ENCODE measurements around the gene KIFAP3.
A peak's percentile ranks its signal among the peaks of the same experiment; 100 is the strongest.
"Not testable (repeated sequence)": the region's sequence is repeated elsewhere in the genome, so short reads cannot be mapped to it uniquely, and the experiment has no call there.

Gene KIFAP3

DNA sequence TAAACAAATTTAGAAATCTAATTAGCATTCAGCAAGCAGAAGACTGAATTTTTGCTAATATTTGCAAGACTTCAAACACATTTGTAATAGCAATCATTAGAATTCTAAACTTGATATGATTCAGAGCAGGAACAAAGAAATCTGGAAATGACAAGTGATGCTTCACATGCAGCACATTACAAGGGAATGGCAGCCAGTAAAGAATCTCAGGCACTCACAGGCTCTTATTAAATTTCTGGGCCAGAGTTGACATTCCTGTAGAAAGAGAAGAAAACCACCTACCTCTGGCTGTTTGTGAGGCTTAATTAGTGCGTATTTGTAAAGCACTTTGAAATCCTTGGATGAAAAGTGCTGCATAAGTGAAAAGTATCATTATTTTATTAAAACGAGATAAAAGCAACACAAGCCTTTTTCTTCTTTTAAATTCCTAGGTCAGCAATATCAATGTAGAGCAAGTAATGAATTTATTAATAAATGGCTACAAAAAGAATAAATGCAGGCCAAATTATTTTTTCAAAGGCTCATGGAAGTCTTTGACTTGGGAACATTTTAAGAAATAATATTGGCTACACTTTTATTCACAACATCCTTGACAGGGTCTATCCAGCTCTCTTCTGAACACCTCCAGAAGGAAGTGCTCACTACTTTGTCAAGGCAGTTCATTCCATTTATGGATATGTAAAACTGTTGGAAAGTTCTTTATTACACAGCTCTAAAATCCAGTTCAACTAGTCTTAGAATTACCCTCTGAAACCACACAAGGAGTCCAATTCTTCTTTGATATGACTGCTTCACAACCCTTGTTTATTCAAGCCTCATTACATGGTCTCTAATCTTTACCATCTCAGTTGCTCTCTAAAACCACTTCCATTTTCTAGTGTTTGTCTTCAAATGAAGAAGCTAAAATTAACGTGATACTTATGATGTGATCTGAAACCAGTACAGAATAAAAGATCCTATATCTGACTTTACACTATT, 148.7 kb downstream of the KIFAP3 start:
- no peak for DNase-seq

DNA sequence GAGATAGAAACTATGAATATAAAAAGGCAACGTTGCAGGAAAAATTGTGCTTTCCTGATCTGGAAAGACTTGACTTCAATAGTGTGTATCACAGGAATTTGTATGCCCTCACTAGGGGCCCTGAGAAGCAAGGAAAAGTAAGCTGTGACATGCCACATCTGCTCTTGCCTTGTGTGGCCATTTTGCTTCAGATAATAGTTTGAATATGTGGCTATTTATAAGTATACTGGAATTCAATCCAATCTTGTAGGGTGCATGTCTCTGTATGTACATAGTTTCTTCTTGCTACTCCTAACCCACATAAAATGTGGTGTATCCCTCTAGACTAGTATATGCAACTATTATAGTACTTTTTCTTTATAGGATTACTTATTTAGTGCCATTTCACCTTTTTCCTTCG, 149.7 kb downstream of the KIFAP3 start:
- no peak for DNase-seq

DNA sequence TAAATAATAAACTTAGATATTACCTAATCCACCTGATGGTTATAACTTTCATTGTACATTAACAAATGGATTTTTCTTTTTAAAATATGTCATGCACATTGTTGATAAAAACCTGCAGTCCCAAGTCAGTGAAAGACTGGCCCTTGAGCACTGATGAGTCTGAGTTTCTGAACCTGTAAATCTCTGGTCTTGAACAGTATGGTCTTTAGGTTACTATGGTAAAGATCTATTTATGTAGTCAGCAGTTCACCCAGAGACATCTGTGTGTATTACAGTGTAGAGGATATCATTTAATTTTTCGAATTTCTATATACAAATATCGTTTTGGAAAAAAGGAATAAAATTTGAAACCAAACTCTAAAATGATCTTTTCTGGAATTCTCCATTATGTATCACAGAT, 150.4 kb downstream of the KIFAP3 start:
- no peak for DNase-seq

DNA sequence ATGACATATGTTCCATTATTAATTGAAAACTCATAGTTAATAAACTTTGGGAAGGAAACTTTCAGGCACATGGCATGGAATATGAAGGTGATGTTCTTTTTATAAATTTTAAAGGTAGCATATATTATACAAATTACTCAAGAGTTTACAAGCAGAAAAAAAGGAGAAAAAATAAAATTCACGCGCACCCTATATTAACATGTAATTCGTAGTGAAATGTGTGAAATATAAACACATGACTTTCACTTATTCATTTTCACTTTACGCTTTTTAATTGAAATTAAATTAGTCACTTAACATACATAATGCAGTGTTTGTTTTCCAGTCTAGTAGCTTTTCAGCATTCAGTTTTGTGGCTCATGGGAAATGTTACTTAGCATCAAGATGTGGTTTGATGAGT, 153.4 kb downstream of the KIFAP3 start:
- DNase-seq: no peak

DNA sequence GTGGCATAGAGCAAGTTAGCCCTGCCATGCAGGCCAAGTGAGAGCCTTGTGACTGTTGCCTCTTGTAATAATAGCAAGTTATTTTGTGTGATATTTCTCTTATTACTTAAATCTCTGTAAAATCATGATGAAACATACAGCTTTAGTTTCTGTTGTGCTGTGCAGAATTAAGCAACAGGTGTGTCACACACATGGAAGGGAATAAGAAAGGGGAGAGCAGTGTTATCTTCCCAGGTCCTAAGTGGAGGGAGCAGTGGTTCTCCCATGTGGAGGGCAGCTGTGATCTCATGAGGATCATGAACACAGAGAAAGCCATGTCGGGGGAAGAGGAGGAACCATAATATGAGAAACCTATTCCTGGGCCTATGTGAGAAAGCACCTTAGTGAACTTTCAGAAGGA, 155.6 kb downstream of the KIFAP3 start:
- DNase-seq: no peak

DNA sequence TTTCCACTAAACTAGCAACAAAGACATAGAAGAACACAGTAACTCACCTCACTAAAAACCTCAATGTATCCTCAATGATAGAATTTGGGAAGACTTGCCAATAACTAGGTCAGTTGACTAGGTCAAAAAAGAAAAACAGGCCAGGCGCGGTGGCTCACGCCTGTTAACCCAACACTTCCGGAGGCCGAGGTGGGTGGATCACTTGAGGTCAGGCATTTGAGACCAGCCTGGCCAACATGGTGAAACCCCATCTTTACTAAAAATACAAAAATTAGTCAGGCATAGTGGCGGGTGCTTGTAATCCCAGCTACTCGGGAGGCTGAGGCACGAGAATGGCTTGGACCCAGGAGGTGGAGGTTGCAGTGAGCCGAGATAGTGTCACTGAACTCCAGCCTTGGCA, 156.3 kb downstream of the KIFAP3 start:
- not testable (repeated sequence) for DNase-seq

DNA sequence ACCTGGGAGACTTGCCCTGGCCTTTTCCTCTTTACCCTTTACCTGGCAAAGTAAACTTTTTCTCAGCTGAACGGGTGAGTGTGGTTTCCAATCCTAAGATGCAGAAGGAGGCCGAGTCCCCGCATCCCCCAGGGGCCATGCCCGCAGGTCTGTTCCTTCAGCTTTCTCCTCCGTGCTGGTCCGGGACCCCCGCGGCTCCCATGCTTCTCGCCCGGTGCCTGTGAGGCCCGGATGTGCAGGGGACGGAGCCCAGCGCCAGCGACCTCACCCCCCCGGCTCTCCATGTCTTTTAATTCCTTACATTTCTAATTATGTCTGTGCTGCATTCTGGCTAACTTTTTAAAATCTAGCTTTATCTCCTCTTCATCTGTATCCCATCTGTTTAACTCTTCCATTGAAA, 159.3 kb downstream of the KIFAP3 start:
- DNase-seq: no peak

DNA sequence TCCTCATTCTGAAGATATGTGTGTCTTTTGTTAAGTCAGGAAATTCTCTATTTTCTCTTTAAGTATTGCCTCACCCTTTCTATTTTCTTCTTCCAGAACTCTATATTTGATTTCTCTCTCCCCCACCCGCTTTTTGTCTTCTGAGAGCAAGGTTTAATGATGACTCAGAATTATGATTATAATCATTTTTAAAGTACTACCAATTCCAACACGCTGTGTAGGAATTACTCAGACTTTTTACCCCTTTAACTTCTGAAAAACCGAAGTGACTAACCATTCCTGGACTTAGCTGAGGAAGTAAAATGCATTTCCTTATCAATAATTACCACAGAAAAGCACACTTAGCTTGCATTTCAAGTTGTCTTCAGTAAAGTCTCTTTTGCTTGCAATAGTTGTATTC, 160.0 kb downstream of the KIFAP3 start:
- DNase-seq: no peak

DNA sequence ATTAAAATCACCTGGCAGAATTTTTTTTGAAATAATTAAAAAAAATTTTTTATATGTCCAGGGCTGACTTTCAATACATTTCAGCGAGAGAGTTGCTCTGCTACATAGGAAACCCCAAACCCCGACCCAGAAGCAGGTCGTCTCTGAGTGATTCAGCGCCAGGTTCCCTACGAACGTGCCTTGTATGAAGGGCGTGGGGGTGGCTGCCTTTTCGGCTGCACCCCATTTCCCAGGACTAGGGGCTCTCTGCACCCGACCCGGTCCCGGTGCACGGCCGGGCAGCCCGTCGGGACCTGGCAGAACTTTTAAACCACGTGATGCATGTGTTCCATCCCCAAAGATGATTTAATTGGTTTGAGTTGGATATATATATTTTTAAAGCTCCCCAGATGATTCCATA, 165.0 kb downstream of the KIFAP3 start:
- DNase-seq: no peak

DNA sequence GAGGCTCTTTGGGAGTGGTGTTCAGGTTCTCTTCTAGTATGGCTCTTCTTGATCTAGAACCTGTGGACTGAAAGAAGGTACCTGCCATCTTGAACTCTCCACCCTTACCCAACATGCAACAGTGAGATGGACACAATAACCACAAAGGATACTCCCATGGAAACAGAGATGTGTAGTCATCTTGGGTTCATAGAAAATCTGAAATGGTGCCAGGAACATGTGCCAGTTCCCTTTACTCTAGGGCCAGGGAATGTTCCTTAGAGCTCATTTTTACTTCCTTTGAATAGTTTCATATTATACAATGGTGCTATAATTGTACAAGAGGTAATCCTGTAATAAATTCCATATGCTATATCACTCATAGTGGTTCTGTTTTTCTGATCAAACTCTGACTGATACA, 167.6 kb downstream of the KIFAP3 start:
- DNase-seq: no peak

DNA sequence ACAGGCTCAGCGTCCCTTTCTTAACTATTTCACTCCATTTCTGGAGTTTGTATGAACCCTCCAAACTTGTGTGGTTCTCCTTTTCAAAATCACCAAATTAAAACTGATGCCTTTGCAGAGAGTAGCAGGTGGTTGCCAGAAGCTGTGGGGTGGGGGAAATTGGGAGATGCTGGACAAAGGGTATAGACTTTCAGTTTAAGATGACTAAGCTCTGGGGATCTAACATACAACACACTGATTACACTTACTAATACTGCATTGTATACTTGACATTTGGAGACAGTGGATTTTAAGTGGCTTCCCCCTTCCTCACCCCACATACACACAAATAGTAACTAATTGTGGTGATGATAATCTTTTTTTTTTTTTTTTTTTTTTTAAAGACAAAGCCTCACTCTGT, 169.7 kb downstream of the KIFAP3 start:
- no peak for DNase-seq

DNA sequence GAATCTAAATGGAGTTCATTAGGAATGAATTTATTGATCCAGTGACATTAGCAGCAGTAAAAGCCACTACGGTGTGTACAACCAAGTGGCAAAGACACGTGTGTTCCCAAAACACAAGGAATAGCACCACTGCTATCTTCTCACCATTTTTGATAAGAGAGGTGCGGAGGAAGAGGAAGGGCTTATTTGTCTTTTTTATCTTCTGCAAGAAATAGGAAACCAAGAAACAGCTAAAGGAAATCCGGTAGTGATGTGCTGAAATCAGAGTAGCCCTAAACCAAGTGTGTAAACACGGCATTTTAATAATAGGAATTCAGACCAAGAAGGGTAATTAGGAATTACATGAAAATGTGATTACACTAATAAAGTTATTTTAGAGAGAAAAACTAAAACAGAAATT, 171.7 kb downstream of the KIFAP3 start:
- DNase-seq: no peak

DNA sequence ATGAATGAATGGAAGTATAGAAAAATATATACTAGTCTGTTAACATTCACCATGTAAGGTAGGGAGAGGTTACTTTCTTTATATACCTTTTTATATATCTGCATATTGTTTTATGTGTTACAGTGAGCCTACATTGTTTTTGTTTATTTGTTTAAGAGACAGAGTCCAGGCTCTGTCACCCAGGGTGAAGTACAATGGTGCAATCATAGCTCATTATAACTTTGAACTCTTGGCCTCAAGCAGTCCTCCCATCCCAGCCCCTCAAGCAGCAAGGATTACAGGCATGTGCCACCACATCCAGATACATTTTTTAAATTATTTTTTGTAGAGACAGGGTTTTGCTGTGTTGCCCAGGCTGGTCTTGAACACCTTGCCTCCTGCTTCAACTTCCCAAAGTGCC, 173.4 kb downstream of the KIFAP3 start:
- no peak for DNase-seq

DNA sequence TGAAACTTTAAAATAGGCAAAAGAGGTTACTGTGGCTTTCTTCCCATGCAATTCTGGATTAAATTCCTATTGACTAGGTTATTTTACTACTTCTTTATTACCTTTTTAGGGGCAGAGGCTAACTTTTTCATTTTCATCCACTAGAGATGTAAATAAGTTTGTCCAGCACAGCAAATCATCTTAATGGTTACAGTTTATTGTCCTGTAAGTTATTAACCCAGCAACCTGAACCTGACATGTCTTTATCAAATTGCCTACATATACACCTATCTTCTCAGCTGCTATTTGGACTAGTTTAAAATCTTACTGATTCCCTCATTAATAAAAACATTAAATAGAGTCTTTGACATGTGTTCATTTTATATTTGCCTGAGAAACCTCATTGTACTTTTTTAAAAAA, 173.9 kb downstream of the KIFAP3 start:
- no peak for DNase-seq

DNA sequence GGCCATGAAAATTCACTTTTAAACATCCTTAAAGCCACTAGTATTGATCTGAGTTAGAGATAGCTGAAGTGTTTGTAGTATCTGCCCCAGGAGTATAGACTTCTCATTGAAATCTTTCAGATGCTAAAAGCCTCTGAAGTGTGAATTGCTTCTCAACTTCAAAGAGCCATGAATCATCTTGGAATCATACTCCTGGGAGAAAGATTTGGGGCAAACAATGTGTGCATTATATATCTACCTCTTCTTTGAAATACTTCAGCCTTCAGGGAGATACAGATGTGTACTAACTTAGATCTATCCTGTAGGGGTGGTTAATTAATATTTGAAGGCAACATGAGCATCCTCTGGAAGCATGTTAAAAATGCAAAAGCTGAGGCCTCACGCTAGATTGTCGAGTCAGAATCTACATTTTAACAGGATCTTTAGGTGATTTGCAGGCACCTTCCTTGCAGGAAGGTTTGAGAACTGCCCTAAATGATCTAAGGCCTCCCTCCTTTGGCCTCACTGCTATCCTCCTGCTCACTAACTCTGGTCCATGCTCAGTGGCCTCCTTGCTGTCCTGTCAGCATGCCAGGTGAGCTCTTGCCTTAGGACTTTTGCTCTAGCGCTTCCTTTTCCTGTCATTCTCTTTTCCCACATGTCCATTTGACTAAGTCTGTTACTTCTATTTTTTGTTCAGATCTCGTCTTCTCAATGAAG, 174.8 kb downstream of the KIFAP3 start:
- no peak for DNase-seq

DNA sequence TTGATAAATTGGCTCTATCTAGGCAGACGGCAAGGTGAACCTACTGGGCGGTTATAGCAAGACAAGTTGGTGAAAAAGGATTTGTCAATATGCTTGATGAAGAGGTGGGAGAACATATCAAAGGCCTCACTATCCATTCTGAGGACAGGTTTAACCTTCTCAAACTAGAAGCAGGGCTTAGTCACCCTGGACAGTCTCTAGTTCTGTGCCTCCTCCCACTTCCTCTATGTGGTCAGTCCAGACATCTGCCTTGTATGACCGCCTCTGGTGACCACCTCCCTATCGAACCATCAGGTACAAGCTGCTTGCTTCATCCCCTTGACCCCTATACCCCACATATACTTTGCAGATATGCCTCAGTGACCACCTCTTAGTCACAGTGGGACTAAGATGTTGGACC, 178.5 kb downstream of the KIFAP3 start:
- no peak for DNase-seq

DNA sequence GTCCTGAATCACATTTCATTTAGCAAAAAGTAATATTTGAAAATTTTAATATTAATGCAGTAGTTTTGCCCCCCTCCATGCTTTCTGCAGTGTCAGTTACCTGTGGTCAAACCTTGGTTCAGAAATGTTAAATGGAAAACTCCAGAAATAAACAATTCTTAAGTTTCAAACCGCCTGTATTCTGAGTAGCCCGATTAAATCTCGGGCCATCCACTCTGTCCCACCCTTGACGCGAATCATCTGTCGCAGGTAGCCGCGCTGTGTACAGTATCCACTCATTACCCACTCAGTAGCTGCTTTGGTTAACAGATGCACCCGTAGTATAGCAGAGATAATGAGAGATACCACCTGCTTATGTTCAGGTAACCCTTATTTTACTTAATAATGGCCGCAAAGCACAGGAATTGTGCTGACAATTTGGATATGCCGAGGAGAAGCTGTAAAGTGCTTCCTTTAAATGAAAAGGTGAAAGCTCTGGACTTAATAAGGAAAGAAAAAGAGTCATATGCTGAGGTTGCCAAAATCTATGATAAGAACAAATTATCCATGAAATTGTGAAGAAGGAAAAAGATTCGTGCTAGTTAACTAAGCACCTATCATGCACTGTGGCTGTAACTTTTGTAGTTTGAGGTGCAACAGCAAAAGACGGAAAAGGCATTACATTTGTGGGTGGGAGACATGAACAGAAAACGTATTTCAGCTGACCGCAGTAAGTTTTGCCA, 179.9 kb downstream of the KIFAP3 start:
- peak in 1 of 56 donors; percentile 21 for DNase-seq

DNA sequence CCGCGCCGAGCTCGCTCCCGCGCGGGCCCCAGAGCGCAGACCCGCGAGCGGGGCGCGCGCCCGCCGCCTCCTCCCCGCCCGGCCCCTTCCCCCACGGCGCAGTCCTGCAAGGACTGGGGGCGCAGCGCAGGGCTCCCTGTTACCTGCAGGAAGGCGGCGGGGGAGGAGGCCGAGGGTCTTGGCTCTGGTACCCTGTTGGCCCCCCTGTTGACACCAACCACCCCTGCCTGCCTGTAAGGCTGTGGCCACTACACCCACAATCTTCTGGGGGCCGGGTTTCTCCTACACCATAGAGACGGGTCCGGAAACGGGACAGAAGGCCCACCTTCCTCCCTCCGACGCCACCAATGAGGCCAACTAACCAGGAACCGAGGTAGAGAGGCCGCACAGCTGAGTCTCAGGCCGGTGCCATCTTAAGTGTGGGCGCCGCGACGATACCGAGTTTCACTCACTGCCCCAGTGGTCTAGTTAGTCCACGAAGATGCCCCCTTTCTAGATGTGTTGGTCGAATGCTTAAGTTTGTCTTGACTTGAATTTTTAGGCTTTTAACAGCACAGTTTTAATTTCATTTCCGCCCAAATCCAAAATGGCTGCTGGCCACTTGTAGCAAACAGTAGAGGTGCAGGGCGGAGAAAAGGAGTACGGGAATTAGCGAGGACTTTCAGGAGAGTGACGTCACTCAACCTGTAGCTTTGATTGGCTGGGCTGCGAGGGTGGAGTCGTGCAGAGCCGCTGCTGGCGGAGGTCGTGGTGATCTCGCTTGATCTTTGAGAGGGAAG, 180.7 kb downstream of the KIFAP3 start, which contains the start of gene SCYL3:
TSS of gene SCYL3 (minus strand) at position 252 of the 779 bp plus-strand sequence. CDS start 5,056 bp downstream, outside the sequence.
- DNase-seq: peak; percentile 81 to 98 (median 94)

DNA sequence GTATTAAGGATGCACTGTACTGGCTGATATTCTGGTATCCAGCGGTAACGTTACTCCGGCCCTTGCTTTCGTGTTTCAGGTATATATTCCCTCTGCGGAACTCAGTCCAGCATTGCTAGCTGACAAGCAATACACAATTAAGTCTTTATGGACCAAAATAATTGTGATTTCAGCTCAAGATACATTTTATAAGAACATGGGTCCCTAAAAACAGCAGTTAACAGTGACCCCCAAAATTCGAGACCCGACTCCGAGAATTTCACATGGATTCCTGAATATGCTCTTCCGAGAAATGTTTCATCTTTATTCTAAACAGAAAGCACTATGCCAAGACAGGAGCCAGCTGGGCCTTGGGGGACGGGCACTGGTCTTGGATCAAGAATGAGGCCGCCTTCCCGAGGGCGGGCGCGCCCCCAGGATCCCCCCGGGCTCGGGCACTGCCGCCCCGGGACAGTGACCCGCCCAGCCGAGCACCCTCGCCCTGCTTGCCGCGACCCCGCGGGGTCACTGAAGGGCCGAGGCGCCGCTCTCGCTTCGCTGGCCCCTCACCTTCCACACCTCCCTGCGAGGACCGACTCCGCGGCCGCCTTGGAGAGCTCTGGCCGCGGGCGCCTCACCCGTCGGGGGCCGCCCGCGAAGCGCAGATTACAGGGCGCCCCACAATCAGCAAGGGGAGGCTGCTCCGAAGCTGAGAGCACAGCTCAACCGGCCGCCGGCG, 181.4 kb downstream of the KIFAP3 start:
- peak in 13 of 56 donors; percentile 18 to 78 (median 57) for DNase-seq

DNA sequence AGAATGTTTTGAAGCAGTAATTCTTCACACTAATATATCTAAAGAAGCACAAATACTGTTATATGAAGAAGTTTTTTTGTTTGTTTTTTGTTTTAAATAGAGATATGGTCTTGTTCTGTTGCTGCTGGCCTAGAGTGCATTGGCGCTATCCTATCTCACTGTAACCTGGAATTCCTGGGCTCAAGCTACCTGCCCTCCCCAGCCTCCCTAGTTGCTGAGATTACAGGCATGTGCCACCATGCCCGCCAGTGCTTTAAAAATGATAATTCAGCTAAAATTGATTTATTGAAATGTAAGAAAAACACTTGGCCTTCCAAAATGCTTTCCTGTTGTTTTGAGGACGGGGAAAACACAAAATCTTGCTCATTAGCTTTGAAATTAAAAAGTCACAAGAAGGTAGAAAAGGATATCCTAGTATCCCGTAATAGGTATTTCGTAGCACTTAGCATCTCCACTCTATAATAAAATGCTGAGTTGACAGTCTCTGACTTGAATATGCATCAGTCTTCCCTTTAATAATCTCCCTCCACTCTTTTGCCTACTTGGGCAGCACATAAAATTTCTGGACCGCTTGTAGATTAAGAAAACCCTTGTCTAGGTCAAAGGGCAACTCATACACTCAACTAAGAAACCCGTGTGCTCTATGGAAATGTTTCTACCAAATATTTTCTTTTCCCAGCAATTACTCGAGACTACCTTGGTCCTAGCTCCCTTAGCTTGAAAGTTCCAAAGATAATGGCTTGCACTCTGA, 182.1 kb downstream of the KIFAP3 start:
- no peak for DNase-seq
